Aorta (tissue), 5 donors: Measurements from ENCODE around the gene EIF4E2. TPM values are rescaled to one million over a fixed set of nuclear protein-coding genes. Genes with fewer than 3 reads are reported as not detected.

Experiments used
- ATAC-seq: fragments of 200-7000 bp; cut with Tn5 transposase; one replicate; pipeline ENCODE4 v1.9.1; 2022; ENCODE audit warnings: moderate library complexity; ENCODE audit not compliant: low FRiP score
- DNase-seq, 2 donors: peaks; one replicate each; pipeline ENCODE4 v3.0.0-alpha.2; 2020
- H3K27ac ChIP-seq, 2 donors: one replicate each; pipeline ENCODE4 v1.5.1; 2013; ENCODE audit warnings: low read length in 2 of 2, mild to moderate bottlenecking in 2 of 2, moderate library complexity in 2 of 2, control low read depth in 1 of 2, inconsistent platforms in 1 of 2, low read depth in 1 of 2
- H3K27me3 ChIP-seq, 2 donors: one replicate each; pipeline ENCODE4 v1.6.1; 2013; ENCODE audit warnings: control low read depth in 1 of 2, low read length in 1 of 2, mild to moderate bottlenecking in 1 of 2, moderate library complexity in 1 of 2; ENCODE audit not compliant: insufficient read depth in 2 of 2, control insufficient read depth in 1 of 2
- H3K36me3 ChIP-seq, 2 donors: one replicate each; pipeline ENCODE4 v1.6.1; 2013; ENCODE audit warnings: control low read depth in 1 of 2, low read length in 1 of 2, mild to moderate bottlenecking in 1 of 2; ENCODE audit not compliant: insufficient read depth in 2 of 2, control insufficient read depth in 1 of 2
- H3K4me1 ChIP-seq, 2 donors: one replicate each; pipeline ENCODE4 v1.6.1; 2013; ENCODE audit warnings: low read length in 2 of 2, control low read depth in 1 of 2, mild to moderate bottlenecking in 1 of 2, moderate library complexity in 1 of 2; ENCODE audit not compliant: insufficient read depth in 2 of 2, control insufficient read depth in 1 of 2
- H3K4me3 ChIP-seq, 2 donors: one replicate each; pipeline ENCODE4 v1.5.1; 2013; ENCODE audit warnings: low read length in 2 of 2, control low read depth in 1 of 2, mild to moderate bottlenecking in 1 of 2
- H3K9me3 ChIP-seq: one replicate; pipeline ENCODE4 v1.6.1; 2013; ENCODE audit warnings: mild to moderate bottlenecking, low read length; ENCODE audit not compliant: control insufficient read depth
- WGBS, 2 donors: extraction: QIAGEN DNeasy Blood & Tissue Kit; methylation state at CpG; one replicate each; pipeline ENCODE4 v1.1.7; 2013; 5-methylcytosine and 5-hydroxymethylcytosine counted together
- intact Hi-C, 2 donors: fragments of 100-400 bp; cut with DNase I; formaldehyde crosslinking; loops; one replicate each; pipeline versions ENCODE4 v1.14.2 to v1.15.0; 2022
- long read RNA-seq, 2 donors: library from polyadenylated mRNA; unstranded; transcript quantifications; one replicate each; pipeline ENCODE4 v2.0.0, GENCODE V29; 2020 to 2021
- polyA plus RNA-seq, 2 donors: library from polyadenylated mRNA; stranded (reverse); fragments of 200-250 nt; gene quantifications; one replicate each; pipeline ENCODE4 v1.2.3, GENCODE V29; 2013
- total RNA-seq, 2 donors: library from RNA; stranded (reverse); fragmentation: NEBNext Ultra II Directional; extraction: Animal tissue kit (Norgen Biotek cat#: 25700); gene quantifications; one replicate each; pipeline ENCODE4 v1.2.1, GENCODE V29; 2021
- donor health status: healthy with polysubstance abuse.
- donor health status: Bipolar disorder and iron deficiency.
- donor health status: DM: no; HTN: no; CAD: no.
- donor health status: DM: no; HTN: no; CAD: no.
- donor health status: DM: yes; HTN: yes; CAD: no.

Gene EIF4E2, protein sequence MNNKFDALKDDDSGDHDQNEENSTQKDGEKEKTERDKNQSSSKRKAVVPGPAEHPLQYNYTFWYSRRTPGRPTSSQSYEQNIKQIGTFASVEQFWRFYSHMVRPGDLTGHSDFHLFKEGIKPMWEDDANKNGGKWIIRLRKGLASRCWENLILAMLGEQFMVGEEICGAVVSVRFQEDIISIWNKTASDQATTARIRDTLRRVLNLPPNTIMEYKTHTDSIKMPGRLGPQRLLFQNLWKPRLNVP
- total RNA-seq (10 to 100 TPM; 51.9 to 58.4 TPM), polyA plus RNA-seq (10 to 100 TPM; 43.9 to 60.7 TPM)
- long read RNA-seq, donor 1, transcript EIF4E2-201 (7 exons, 1,604 nt) = major isoform, 27 of 95 reads
- long read RNA-seq, donor 1, transcript EIF4E2-206 (6 exons, 1,014 nt) = minor isoform, 9 of 95 reads
- long read RNA-seq, donor 1, transcript EIF4E2-202 (7 exons, 3,448 nt) = minor isoform, 17 of 95 reads
- long read RNA-seq, donor 1, transcript EIF4E2-207 (8 exons, 3,525 nt) = minor isoform, 15 of 95 reads
- long read RNA-seq, donor 1, partial matches to known transcripts = 10 of 95 reads
- long read RNA-seq, donor 1, other reads (novel, unspliced or antisense) = 11 of 95 reads
- long read RNA-seq, donor 2, transcript EIF4E2-201 (7 exons, 1,604 nt) = major isoform, 6 of 28 reads
- long read RNA-seq, donor 2, partial matches to known transcripts = 1 of 28 reads
- long read RNA-seq, donor 2, other reads (novel, unspliced or antisense) = 9 of 28 reads

DNA sequence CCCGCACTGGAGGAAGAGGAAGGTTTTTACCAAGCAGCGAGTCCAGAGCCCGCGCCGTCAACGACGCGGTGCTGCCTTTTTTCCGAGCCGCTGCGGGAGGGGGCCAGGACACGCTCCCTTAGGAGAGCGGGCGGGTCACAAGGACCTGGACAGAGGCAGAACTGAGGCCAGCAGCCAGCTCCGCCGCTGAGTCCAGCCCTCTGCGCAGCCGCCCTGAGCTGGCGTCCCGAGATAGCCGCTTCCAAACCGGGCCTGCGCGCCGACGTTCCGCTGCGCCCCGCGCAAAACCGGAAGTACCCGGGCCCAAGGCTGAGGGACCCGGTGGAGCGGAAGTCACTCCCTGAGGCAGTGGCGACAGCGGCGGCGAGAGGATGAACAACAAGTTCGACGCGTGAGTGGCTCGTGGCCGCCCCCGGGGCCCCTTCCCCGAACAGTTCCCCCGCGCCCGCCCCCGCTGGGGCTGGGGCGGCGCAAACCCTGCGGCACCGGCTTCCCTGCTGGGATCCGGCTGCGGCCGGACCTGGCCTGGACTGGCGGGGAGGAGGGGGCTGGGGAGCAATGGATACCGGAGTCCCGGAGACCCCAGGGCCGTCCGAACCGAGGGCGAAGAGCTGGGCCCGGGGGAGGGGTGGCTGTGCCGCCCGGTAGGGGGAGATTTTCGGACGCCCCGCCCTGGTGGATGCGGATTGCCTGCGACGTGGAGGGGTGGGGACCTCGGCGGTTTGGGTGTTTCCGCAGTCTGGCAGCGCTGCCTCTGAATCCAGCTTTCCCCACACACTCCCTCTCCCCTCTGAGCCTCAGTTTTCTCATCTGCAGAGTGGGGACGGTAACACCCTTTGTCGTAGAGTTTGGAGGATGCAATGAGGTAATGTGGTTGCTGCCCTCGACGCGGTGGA lies at the start of gene EIF4E2, which contains the start of gene TIGD1:
EIF4E2 (plus strand) TSS at position 336 of the 896 bp plus-strand sequence; CDS start at position 372, 36 bp downstream.
TIGD1 (minus strand) TSS at position 204 of the 896 bp plus-strand sequence. CDS start 675 bp downstream, outside the sequence.
- Histone ChIP-seq H3K4me1 (no peaks in the 10 kb centered on the region), H3K36me3 (peaks cover 0 to 2% of the 10 kb centered on the region in 2 donors), H3K4me3 (peak within 1 kb of the TSS; percentile 73 to 76), H3K27ac (peak within 1 kb of the TSS; percentile 39 to 78), H3K9me3 (no peaks in the 10 kb centered on the region), H3K27me3 (no peaks in the 10 kb centered on the region)
- ATAC-seq (peak; percentile 98), DNase-seq (peak; percentile 96 to 98)
- WGBS, 2 donors = 0% methylated on average over 75 to 81 of the region's 81 CpGs
- intact Hi-C loops = no loop called here

DNA sequence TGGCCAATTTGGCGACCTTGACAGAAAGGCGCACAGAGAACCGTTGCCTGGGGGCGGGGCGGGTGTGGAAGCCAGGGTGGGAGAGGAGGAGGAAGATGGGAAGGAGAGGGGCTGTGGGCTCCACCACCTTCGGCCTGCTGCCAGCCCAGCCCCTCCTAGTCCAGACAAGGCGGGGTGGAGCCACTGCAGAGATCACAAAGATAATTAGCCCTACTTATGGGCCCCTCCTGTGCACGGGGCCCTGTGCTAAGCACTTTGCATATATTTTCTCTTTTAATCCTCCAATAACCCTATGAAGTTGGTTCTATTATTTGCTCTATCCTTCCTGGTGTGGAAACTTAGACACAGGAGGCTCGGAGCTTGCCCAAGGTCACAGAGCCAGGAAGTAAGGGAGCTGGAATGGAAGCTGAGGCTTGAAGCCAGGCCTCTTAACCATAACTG lies 49.1 kb upstream of the EIF4E2 start:
- ATAC-seq = no peak
- H3K27ac ChIP-seq = no peak overlapping the region
- DNase-seq = no peak
- H3K4me3 ChIP-seq = no peak overlapping the region
- no peaks in the 10 kb centered on the region for H3K36me3 ChIP-seq
- H3K4me1 ChIP-seq = no peaks in the 10 kb centered on the region
- H3K9me3 ChIP-seq = no peaks in the 10 kb centered on the region
- 86 to 90% methylated on average over 9 of the region's 9 CpGs for WGBS, 2 donors
- intact Hi-C loops = no loop called here
- no peaks in the 10 kb centered on the region for H3K27me3 ChIP-seq

DNA sequence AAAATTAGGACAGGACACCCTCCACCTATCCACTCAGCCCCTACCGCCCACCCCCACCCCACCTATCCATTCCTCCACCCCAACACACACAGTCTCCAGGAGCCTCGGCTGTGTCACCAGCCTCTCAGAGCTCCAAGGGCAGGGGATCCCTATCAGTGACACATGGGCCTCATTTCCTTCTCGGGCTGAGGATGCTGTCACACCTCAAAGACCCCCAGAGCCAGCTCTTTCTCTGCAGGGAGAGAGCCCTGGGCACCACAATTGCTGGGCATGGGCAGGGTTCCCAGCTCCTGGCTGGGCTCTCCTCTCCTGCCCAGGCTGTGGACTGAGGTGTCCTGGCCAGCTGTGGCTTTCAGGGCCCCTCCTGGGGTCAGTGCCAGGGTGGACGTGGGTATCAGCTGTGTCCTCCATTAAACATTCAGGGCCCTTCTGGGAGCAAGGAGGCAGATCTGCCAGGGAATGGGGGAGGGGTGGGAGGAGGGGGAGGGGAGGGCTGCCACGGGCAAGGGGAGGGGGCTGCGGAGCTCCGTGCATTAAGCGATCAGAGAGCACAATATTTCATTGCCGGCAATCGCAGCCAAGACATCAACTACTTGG lies 48.6 kb upstream of the EIF4E2 start:
- H3K4me1 ChIP-seq = no peaks in the 10 kb centered on the region
- H3K27me3 ChIP-seq = no peaks in the 10 kb centered on the region
- intact Hi-C loops = no loop called here
- no peaks in the 10 kb centered on the region for H3K36me3 ChIP-seq
- no peak overlapping the region for H3K27ac ChIP-seq
- DNase-seq = no peak
- H3K9me3 ChIP-seq = no peaks in the 10 kb centered on the region
- WGBS, 2 donors = 37 to 50% methylated on average over 10 of the region's 10 CpGs
- H3K4me3 ChIP-seq = no peak overlapping the region
- no peak for ATAC-seq

DNA sequence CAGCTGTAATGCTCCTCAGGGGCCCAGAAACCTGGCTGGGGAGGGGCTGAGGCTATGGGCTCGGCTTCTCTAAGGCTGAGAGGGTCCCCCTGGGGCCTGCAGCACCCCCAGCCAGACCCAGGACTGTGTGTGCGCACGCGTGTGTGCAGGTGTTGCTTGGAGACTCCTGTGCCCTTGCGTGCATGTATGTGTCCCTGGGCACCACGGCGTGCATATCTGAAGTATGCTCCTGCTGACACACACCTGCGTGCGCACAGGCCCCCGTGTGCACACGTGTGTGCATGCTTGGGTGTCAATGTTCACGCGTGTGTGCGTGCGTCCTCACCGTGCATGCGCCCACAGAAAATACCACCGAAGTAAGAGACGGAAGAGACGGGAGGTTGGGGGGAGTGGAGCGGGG lies 48.0 kb upstream of the EIF4E2 start:
- no peak overlapping the region for H3K27ac ChIP-seq
- no peaks in the 10 kb centered on the region for H3K4me1 ChIP-seq
- no peak for ATAC-seq
- intact Hi-C loops = no loop called here
- DNase-seq = no peak
- no peak overlapping the region for H3K4me3 ChIP-seq
- 14 to 15% methylated on average over 18 to 21 of the region's 21 CpGs for WGBS, 2 donors
- no peaks in the 10 kb centered on the region for H3K9me3 ChIP-seq
- H3K27me3 ChIP-seq = no peaks in the 10 kb centered on the region
- no peaks in the 10 kb centered on the region for H3K36me3 ChIP-seq

DNA sequence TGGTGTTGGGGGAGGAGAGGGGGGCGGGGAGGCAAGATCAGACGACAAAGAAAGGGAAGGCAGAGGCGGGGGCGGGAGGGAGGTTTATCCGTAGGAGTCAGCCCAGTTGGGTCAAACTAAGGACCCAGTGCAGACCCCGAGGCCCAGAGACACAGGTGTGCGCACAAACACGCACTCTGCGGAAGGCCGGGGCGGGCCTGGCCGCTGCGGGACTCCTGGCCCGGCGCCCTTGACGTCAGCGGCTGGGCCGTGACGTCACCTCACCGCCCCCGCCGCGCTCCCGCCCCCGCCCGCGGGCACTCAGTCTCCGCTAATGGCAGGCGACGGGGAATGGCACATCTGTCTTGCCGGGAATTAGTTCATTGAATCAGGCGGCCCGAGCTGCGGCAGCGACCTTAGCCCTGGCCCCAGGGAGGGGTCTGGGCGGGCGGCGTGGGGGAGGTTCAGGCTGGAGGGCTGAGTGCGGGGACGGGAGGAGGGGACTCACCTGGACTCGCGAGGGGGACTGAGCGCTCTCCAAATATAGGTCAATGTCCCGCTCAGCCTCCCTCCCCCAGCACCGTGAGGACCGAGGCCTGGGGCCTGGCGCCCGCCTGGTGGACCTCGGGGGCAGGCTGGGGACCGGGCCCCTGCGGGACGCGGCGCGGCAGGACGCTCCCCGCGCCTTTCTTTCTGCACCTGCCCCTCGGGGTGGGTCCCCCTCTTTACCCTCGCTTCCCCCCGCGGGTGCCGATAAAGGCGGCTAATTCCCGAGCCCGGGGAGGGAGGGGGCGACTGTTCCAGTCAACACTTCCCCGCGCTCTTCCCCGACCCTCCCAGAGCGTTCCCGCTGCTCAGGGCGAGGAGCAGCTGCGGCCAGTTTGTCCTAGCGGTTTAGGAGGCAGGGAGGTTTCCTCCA lies 47.3 kb upstream of the EIF4E2 start:
- peak; percentile 5 for ATAC-seq
- no peaks in the 10 kb centered on the region for H3K36me3 ChIP-seq
- peak overlapping the region; percentile 6 to 39 for H3K4me3 ChIP-seq
- H3K4me1 ChIP-seq = no peaks in the 10 kb centered on the region
- intact Hi-C loops = no loop called here
- H3K9me3 ChIP-seq = no peaks in the 10 kb centered on the region
- no peaks in the 10 kb centered on the region for H3K27me3 ChIP-seq
- no peak overlapping the region for H3K27ac ChIP-seq
- WGBS, 2 donors = 1% methylated on average over 58 to 75 of the region's 75 CpGs
- no peak for DNase-seq

DNA sequence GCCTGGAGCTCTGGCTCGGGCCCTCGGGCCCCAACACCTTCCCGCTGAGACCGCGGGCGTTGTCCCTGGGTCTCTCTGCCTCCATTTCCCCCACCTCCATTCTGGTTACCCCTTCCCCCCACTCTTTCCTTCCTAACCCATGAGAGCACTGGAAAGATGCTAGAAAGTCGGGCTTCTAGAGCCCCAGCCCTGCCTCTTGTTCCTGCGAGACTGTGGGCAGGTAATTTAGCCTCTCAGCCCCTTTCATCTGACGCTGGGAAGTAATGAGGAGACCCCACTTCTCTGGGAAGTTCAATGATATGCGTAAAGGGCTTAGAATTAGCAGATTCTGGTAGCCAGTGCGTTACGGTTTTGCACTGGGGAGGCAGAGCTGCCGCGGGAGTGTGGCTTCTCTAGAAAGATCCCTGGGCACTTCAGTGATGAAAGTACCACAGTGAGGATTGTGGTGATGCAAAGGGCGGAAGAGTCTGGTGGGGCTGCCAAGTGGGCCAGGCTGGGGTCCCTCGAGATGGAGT lies 46.6 kb upstream of the EIF4E2 start:
- Histone ChIP-seq H3K9me3 (no peaks in the 10 kb centered on the region), H3K27me3 (no peaks in the 10 kb centered on the region), H3K27ac (no peak overlapping the region), H3K4me1 (no peaks in the 10 kb centered on the region), H3K36me3 (no peaks in the 10 kb centered on the region), H3K4me3 (no peak overlapping the region)
- intact Hi-C loops = no loop called here
- no peak for DNase-seq
- 28 to 32% methylated on average over 16 of the region's 16 CpGs for WGBS, 2 donors
- no peak for ATAC-seq

DNA sequence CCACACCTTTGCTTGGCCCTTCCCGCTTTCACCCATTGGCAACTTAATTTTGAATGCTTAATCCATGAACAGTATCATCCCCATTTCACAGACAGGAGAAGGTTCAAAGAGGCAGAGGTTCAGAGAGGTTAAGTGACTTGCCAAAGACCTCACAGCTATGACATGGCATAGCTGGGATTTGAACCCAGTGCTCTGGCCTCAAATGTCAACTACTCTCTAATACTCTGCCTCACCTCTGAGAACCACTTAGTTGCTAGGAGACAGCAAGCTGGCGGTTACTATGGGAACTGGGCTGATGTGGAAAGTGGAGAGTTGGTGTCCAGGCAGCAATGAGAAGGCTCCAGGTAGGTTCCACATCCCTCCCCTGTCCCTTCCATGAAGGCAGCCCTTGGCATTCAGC lies 46.1 kb upstream of the EIF4E2 start:
- intact Hi-C loops = no loop called here
- 86 to 89% methylated on average over 2 of the region's 2 CpGs for WGBS, 2 donors
- no peaks in the 10 kb centered on the region for H3K4me1 ChIP-seq
- no peak for DNase-seq
- no peak for ATAC-seq
- H3K27me3 ChIP-seq = no peaks in the 10 kb centered on the region
- no peak overlapping the region for H3K4me3 ChIP-seq
- H3K27ac ChIP-seq = no peak overlapping the region
- no peaks in the 10 kb centered on the region for H3K36me3 ChIP-seq
- H3K9me3 ChIP-seq = no peaks in the 10 kb centered on the region
